ENCODE results near the gene ITPA. TPM values are rescaled to one million over a fixed set of nuclear protein-coding genes. Genes with fewer than 3 reads are reported as not detected.

ITPA gene
- total and polyA plus RNA-seq, 2 donors (not counting 1 experiment from before 2014, with no cell fraction given), result 55.5 to 65.6 TPM

DNA sequence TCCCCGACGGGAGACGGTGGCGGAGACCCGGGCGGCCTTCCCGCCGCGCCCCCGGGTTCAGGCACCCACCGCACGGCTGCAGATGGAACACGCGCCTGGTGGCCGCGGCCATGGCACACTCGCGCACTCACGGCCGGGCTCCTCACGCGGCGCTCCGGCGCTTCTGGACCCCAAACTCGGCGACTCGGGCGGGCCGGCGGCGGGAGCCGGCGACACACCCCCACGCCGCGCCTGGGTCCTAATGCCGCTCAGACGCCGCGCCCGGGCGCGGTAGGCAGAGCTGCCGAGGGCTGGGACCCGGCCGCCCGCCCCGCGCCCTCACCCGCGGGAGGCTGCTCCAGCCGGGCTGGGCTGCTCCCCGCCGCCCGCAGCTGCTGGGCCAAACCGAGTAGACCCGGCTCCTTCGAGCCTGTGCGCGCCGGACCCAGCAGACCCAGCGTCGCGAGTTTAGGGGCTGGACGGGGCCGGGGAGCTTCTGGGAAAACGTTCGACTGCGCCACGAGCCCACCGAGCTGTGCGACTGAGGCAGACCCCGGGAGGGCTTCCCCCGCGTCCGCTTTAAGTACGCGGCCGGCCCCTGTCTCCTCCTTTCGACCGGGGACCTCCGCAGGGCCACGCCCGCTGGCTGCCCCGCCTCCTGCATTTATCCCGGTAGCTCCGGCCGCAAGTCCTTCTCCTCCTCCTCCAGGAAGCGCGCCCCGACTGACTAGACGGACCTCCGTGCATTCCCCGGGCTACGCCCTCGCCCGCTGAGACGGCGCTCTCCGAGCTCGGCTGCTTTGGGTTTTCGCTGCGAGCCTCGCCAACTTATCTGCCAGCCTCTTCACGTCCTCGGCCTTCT is 29.9 kb downstream of the ITPA start, which contains the start of gene SLC4A11:
SLC4A11 (minus strand) TSS at position 165 of the 841 bp plus-strand sequence; CDS start at position 112, 53 bp downstream.
- Histone ChIP-seq H2AFZ (ENCODE audit: insufficient read depth, low read depth, low read length, poor library complexity, severe bottlenecking) (peak within 1 kb of the TSS; percentile 79), H3K4me3 (ENCODE audit: control extremely low read depth in 1 of 5, extremely low read depth in 1 of 5, insufficient read depth in 1 of 5, low read depth in 2 of 5, low read length in 4 of 5) (peak within 1 kb of the TSS; percentile 23 to 64 (median 56)), H3K79me2 (ENCODE audit: control insufficient read depth, insufficient read depth, low read length) (no peaks in the 10 kb centered on the region), H3K9ac (ENCODE audit: low read length) (peak within 1 kb of the TSS; percentile 67), H3K27me3 (replicated peaks in 1 of 4; ENCODE audit: control extremely low read depth in 1 of 4, control insufficient read depth in 3 of 4, insufficient read depth in 4 of 4, low read length in 3 of 4) (peaks cover 0 to 70% (median 23%) of the 10 kb centered on the region in 4 experiments), H4K20me1 (ENCODE audit: control insufficient read depth, insufficient read depth, low read length, poor library complexity, severe bottlenecking) (no peaks in the 10 kb centered on the region), H3K27ac (ENCODE audit: low read length in 2 of 2) (no peak within 1 kb of the TSS), H3K4me1 (ENCODE audit: control insufficient read depth in 2 of 2, insufficient read depth in 2 of 2, low read length in 2 of 2) (peaks cover 18 to 22% of the 10 kb centered on the region in 2 donors), H3K36me3 (replicated peaks in 1 of 2; ENCODE audit: control extremely low read depth in 1 of 2, control insufficient read depth in 1 of 2, extremely low read depth in 1 of 2, insufficient read depth in 2 of 2, low read length in 1 of 2) (no peaks in the 10 kb centered on the region), H3K4me2 (replicated peaks; ENCODE audit: low read depth, low read length, poor library complexity, severe bottlenecking) (peak within 1 kb of the TSS; percentile 82), H3K9me3 (ENCODE audit: control extremely low read depth in 1 of 3, control insufficient read depth in 2 of 3, insufficient read depth in 1 of 3, low read length in 2 of 3) (peaks cover 0 to 19% (median 0%) of the 10 kb centered on the region in 3 donors)
- Mint-ChIP-seq H3K9me3 (ENCODE audit: insufficient read depth) (no peaks in the 10 kb centered on the region), H3K27ac (peak within 1 kb of the TSS; percentile 15), H3K4me1 (peaks cover 19% of the 10 kb centered on the region), H3K27me3 (peaks cover 48% of the 10 kb centered on the region), H3K4me3 (peak within 1 kb of the TSS; percentile 92)
- TF ChIP-seq CTCF (IDR thresholded peaks at IDR 0.05) (no peak), EZH2 (IDR thresholded peaks at IDR 0.05; ENCODE audit: borderline replicate concordance, insufficient read depth, low read depth, low read length, poor library complexity, severe bottlenecking) (no peak)
- intact Hi-C loops (cut with micrococcal nuclease), result loop anchor here (2.0 kb wide), 1 partner anchor 16 kb away; no protein-coding TSS in a partner anchor
- WGBS (ENCODE audit: insufficient coverage), result 1% methylated on average over 107 of the region's 107 CpGs
- ATAC-seq (ENCODE audit: low read depth), result peak; percentile 62
- ChIA-PET POLR2A (no interaction called here), CTCF (interaction anchor here (1.0 to 2.3 kb wide), 4 partner anchors 10 to 20 kb away, joined by 4 to 6 read pairs (median 5); no protein-coding TSS in a partner anchor)
- DNase-seq, result peak; percentile 60

Data from B cell (primary cell).